ENCODE measurements around the gene STXBP5. TPM values are rescaled to one million over a fixed set of nuclear protein-coding genes. Genes with fewer than 3 reads are reported as not detected.

STXBP5 gene
- total RNA-seq, 4 donors from 2014 or later: 18.1 to 22.1 (median 20.0) TPM

GRCh38 chr6:147337921-147338320 lies 133.7 kb downstream of the STXBP5 start:
- Histone ChIP-seq H3K36me3 (peaks cover 0 to 16% (median 10%) of the 10 kb centered on the region in 4 donors), H3K4me3 (no peak overlapping the region), H3K27ac (replicated peaks in 1 of 4) (no peak overlapping the region), H3K4me1 (no peaks in the 10 kb centered on the region), H3K9me3 (no peaks in the 10 kb centered on the region), H3K27me3 (no peaks in the 10 kb centered on the region)
- no peak for DNase-seq (ENCODE audit: extremely low spot score)
- TF ChIP-seq POLR2A (IDR thresholded peaks at IDR 0.05; ENCODE audit: low read depth) (no peak), EP300 (IDR thresholded peaks at IDR 0.05) (no peak), POLR2AphosphoS5 (IDR thresholded peaks at IDR 0.05) (no peak), CTCF (IDR thresholded peaks at IDR 0.05) (no peak)
- WGBS: 73% methylated on average over 3 of the region's 3 CpGs
- intact Hi-C loops (cut with DNase I): no loop called here

- 100% methylated on average over 1 of the region's 1 CpG for WGBS
- intact Hi-C loops (cut with DNase I): no loop called here
- Histone ChIP-seq H3K27ac (replicated peaks in 1 of 4) (no peak overlapping the region), H3K9me3 (no peaks in the 10 kb centered on the region), H3K36me3 (peaks cover 5 to 20% (median 11%) of the 10 kb centered on the region in 4 donors), H3K27me3 (no peaks in the 10 kb centered on the region), H3K4me3 (no peak overlapping the region), H3K4me1 (no peaks in the 10 kb centered on the region)
- TF ChIP-seq EP300 (IDR thresholded peaks at IDR 0.05) (no peak), POLR2A (IDR thresholded peaks at IDR 0.05; ENCODE audit: low read depth) (no peak), CTCF (IDR thresholded peaks at IDR 0.05) (no peak), POLR2AphosphoS5 (IDR thresholded peaks at IDR 0.05) (no peak)
- no peak for DNase-seq (ENCODE audit: extremely low spot score)
Observed at GRCh38 chr6:147341486-147341885, 137.3 kb downstream of the STXBP5 start.

GRCh38 chr6:147345902-147346301 lies 141.7 kb downstream of the STXBP5 start:
- Histone ChIP-seq H3K4me1 (no peaks in the 10 kb centered on the region), H3K36me3 (peaks cover 5 to 22% (median 10%) of the 10 kb centered on the region in 4 donors), H3K27ac (replicated peaks in 1 of 4) (no peak overlapping the region), H3K4me3 (no peak overlapping the region), H3K27me3 (no peaks in the 10 kb centered on the region), H3K9me3 (no peaks in the 10 kb centered on the region)
- TF ChIP-seq CTCF (IDR thresholded peaks at IDR 0.05) (no peak), POLR2AphosphoS5 (IDR thresholded peaks at IDR 0.05) (no peak), POLR2A (IDR thresholded peaks at IDR 0.05; ENCODE audit: low read depth) (no peak), EP300 (IDR thresholded peaks at IDR 0.05) (no peak)
- WGBS: 92% methylated on average over 2 of the region's 2 CpGs
- intact Hi-C loops (cut with DNase I): no loop called here
- no peak for DNase-seq (ENCODE audit: extremely low spot score)

GRCh38 chr6:147347179-147347881 lies 143.1 kb downstream of the STXBP5 start:
- Histone ChIP-seq H3K9me3 (no peaks in the 10 kb centered on the region), H3K4me3 (no peak overlapping the region), H3K27me3 (no peaks in the 10 kb centered on the region), H3K4me1 (no peaks in the 10 kb centered on the region), H3K36me3 (peaks cover 0 to 13% (median 4%) of the 10 kb centered on the region in 4 donors), H3K27ac (replicated peaks in 1 of 4) (no peak overlapping the region)
- intact Hi-C loops (cut with DNase I): no loop called here
- no peak for TF ChIP-seq POLR2AphosphoS5 (IDR thresholded peaks at IDR 0.05)
- no peak for TF ChIP-seq POLR2A (IDR thresholded peaks at IDR 0.05; ENCODE audit: low read depth)
- no peak for TF ChIP-seq CTCF (IDR thresholded peaks at IDR 0.05)
- TF ChIP-seq EP300 (IDR thresholded peaks at IDR 0.05): no peak
- no peak for DNase-seq (ENCODE audit: extremely low spot score)
- 86% methylated on average over 2 of the region's 2 CpGs for WGBS

All from esophagus muscularis mucosa (tissue), 4 donors.